GM12864 (cell line): ENCODE measurements around the gene SBNO1.
"Not testable (repeated sequence)": the region's sequence is repeated elsewhere in the genome, so short reads cannot be mapped to it uniquely, and the experiment has no call there.

Experiments
- DNase-seq: peaks from one replicate; pipeline ENCODE4 v3.0.0-alpha.2; 2011; ENCODE audit warnings: low read depth
- H3K4me3 ChIP-seq: 2 replicates; pipeline ENCODE4 v1.5.1; 2011; ENCODE audit warnings: mild to moderate bottlenecking, low read depth, low read length, control low read depth
- TF ChIP-seq, protein P1 (sequence below): IDR thresholded peaks from 2 replicates; pipeline ENCODE4 v1.5.1; 2011; ENCODE audit warnings: low read depth, mild to moderate bottlenecking, moderate library complexity, low read length, control low read depth, inconsistent platforms; ENCODE audit errors: missing control alignments

The SBNO1 gene

GRCh38 chr12:123335490-123335889 lies 29.2 kb downstream of the SBNO1 start:
- H3K4me3 ChIP-seq: no peak overlapping the region
- TF ChIP-seq, protein P1, sequence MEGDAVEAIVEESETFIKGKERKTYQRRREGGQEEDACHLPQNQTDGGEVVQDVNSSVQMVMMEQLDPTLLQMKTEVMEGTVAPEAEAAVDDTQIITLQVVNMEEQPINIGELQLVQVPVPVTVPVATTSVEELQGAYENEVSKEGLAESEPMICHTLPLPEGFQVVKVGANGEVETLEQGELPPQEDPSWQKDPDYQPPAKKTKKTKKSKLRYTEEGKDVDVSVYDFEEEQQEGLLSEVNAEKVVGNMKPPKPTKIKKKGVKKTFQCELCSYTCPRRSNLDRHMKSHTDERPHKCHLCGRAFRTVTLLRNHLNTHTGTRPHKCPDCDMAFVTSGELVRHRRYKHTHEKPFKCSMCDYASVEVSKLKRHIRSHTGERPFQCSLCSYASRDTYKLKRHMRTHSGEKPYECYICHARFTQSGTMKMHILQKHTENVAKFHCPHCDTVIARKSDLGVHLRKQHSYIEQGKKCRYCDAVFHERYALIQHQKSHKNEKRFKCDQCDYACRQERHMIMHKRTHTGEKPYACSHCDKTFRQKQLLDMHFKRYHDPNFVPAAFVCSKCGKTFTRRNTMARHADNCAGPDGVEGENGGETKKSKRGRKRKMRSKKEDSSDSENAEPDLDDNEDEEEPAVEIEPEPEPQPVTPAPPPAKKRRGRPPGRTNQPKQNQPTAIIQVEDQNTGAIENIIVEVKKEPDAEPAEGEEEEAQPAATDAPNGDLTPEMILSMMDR: no peak
- no peak for DNase-seq

- no peak for DNase-seq
- H3K4me3 ChIP-seq: no peak overlapping the region
- TF ChIP-seq, protein P1: no peak
These were observed 34.8 kb downstream of the SBNO1 start for GRCh38 chr12:123329799-123330198.

DNA sequence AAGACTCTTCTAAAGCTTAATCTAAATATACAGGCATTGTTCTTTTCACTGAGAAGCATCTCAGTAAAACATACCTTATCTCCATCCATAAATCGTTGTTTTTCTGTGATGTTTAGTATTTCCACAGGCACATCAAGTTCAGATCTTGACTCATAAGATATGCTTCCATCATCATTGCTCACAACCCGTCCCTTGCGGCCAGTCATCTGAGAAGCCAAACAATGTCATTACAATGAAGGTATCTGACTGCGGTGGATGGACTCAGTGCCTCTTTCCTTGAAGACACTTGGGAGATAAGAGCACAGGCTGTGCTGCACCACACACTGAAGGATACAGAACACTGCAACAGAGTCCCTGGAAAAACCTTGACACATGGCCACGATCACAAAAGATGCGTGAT lies 44.8 kb downstream of the SBNO1 start:
- TF ChIP-seq, protein P1: no peak
- no peak for DNase-seq
- no peak overlapping the region for H3K4me3 ChIP-seq

GRCh38 chr12:123319273-123319672 lies 45.4 kb downstream of the SBNO1 start:
- no peak overlapping the region for H3K4me3 ChIP-seq
- TF ChIP-seq, protein P1: no peak
- DNase-seq: no peak

DNA sequence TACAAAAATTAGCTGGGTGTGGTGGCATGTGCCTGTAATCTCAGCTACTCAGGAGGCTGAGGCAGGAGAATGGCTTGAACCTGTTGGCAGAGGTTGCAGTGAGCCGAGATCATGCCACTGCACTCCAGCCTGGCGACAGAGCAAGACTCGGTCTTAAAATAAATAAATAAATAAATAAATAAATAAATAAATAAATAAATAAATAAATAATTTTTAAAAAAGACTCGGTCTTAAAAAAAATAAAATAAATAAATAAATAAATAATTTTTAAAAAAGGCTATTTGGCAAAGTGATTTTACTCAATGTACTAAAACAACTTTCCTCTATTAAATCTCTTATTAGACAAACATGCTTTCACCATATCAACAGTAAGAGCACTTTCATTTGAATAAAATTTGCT lies 51.6 kb downstream of the SBNO1 start:
- H3K4me3 ChIP-seq, DNase-seq: not testable (repeated sequence)

DNA sequence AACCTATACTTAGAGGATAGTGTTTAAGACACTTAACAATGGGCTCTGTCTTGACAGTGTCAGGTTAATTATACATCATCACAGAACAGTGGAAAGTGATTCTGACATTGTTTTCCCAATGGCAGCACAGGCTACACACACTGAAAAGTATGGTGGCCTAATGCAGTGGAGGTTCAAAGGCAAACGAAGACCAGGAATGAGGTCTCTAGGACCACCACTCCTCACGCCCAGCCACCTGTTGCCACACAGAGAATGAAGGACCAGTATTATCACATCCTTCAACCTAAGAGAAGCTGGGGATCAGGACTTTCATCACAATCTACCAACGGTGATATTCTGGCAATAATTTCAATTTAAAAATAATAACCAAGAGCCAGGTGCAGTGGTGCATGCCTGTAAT lies 58.4 kb downstream of the SBNO1 start:
- H3K4me3 ChIP-seq: no peak overlapping the region
- TF ChIP-seq, protein P1: no peak
- DNase-seq: no peak

DNA sequence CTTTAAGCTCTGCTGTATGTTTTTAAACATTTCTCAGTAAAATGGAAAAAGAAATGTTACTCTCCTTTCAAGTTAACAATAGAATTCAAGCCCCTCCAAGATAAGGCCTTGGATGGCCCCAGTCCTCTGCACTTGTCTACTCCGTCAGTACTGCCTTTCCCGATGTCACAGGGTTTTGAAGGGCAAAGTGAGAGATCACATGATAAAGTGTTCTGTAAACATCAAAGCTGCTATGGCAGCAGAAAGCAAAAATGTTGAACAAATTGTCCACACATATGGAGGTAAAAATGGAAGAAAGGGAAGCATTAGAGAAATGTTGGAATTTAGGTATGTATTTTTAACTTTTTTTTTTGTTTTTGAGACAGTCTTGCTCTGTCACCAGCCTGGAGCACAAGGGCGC lies 59.5 kb downstream of the SBNO1 start:
- no peak for DNase-seq
- TF ChIP-seq, protein P1: no peak
- H3K4me3 ChIP-seq: no peak overlapping the region

DNA sequence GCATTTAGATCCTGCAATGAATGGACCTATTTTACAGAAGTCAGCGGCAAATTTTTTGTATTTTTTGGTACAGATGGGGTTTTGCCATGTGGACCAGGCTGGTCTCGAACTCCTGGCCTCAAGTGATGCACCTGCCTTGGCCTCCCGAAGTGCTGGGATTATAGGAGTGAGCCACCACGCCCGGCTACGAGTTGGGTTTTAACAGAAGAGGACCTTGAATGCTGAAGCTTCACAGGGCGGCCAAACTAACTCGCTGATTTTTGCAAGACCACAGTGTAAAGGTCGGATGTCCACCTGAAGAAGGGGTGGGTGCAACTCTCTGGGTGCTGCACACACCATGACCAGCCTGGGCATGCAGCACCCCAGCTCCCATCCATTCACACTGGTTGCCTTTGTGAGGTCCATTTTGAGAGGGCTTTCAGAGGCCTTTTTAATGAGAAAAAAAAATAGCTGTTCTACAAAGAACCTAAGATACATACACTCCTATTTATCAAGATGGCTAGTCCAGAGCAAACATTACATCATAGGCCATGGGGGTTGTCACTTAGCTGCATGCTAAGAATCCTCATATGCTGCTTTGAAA lies 71.4 kb downstream of the SBNO1 start:
- TF ChIP-seq, protein P1: no peak
- DNase-seq: no peak
- no peak overlapping the region for H3K4me3 ChIP-seq
